Measurements from ENCODE around the gene TNFRSF8.

Gene TNFRSF8

GRCh38 chr1:12129624-12130023 lies 66.5 kb downstream of the TNFRSF8 start:
- no peak overlapping the region for H3K4me3 ChIP-seq (ENCODE audit: low read depth, low read length)
- no peak for TF ChIP-seq CTCF (IDR thresholded peaks at IDR 0.05; ENCODE audit: borderline replicate concordance, insufficient read depth, low read depth, low read length)

DNA sequence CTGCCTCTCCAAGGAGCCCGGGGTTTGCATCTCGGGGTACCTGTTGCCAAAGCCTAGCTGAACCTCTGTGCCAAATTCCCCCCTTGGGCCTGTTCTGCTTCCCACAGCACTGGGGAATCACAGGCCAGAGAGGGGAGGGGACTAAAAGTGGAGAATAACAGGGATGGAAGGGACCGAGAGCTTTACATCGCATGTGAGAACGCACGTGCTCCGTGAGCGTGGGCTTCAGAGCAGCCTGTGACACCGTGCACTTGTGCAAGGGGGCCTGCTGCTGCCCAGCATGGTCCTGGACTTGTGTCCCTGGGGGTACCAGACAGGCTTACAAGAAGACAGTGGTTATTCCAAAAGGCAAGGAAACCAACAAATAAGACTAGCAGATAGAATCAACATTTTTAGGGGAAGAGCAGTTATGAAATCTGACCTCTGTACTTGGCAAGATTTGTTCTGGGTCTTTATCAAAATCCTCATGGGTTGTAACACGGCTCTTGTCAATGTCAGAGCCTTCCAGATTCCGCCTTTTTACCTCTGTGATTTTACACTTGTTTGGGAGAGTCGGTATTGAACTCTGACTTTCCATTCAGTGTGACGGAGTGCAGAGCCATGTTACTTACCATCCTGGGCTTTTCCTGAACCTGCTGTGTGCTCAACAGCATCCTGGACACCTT lies 67.5 kb downstream of the TNFRSF8 start:
- TF ChIP-seq CTCF (IDR thresholded peaks at IDR 0.05; ENCODE audit: borderline replicate concordance, insufficient read depth, low read depth, low read length): no peak
- no peak overlapping the region for H3K4me3 ChIP-seq (ENCODE audit: low read depth, low read length)

DNA sequence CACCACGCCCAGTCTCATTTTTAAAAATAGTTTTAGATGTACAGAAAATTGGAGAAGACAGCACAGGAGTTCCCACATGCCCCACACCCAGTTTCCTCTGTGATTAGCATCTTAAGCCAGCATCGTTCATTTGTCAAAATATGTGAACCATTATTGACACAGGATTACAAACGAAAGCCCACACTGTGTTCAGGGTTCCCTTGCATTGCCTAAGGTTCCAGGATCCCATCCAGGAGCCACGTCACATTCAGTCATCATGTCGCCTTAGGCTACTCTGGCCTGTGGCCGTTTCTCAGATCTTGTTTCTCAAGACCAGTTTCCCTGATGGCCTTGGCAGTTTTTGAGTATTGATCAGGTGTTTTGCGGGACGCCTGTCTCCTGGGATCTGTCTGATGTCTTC lies 69.0 kb downstream of the TNFRSF8 start:
- no peak for TF ChIP-seq CTCF (IDR thresholded peaks at IDR 0.05; ENCODE audit: borderline replicate concordance, insufficient read depth, low read depth, low read length)
- H3K4me3 ChIP-seq (ENCODE audit: low read depth, low read length): no peak overlapping the region

GRCh38 chr1:12134716-12135115 lies 71.6 kb downstream of the TNFRSF8 start:
- no peak for TF ChIP-seq CTCF (IDR thresholded peaks at IDR 0.05; ENCODE audit: borderline replicate concordance, insufficient read depth, low read depth, low read length)
- H3K4me3 ChIP-seq (ENCODE audit: low read depth, low read length): no peak overlapping the region

- no peak for TF ChIP-seq CTCF (IDR thresholded peaks at IDR 0.05; ENCODE audit: borderline replicate concordance, insufficient read depth, low read depth, low read length)
- H3K4me3 ChIP-seq (ENCODE audit: low read depth, low read length): no peak overlapping the region
These were observed 72.5 kb downstream of the TNFRSF8 start for GRCh38 chr1:12135612-12136011.

- no peak for TF ChIP-seq CTCF (IDR thresholded peaks at IDR 0.05; ENCODE audit: borderline replicate concordance, insufficient read depth, low read depth, low read length)
These were observed 74.0 kb downstream of the TNFRSF8 start for GRCh38 chr1:12136916-12137610.

More at GRCh38 chr1:12136916-12137610, 74.0 kb downstream of the TNFRSF8 start:
- no peak overlapping the region for H3K4me3 ChIP-seq (ENCODE audit: low read depth, low read length)
